GM11168 (cell line): ENCODE results near the gene NCKAP5L.
"Not testable (repeated sequence)": the region's sequence is repeated elsewhere in the genome, so short reads cannot be mapped to it uniquely, and the experiment has no call there.

Experiments
- in situ Hi-C: fragments of 300-500 bp; cut with MboI; formaldehyde crosslinking; loops from one replicate; pipeline ENCODE4 v1.12.0; 2022; ENCODE audit warnings: low sequenced_read_pairs; ENCODE audit not compliant: unreplicated experiment

Gene NCKAP5L

DNA sequence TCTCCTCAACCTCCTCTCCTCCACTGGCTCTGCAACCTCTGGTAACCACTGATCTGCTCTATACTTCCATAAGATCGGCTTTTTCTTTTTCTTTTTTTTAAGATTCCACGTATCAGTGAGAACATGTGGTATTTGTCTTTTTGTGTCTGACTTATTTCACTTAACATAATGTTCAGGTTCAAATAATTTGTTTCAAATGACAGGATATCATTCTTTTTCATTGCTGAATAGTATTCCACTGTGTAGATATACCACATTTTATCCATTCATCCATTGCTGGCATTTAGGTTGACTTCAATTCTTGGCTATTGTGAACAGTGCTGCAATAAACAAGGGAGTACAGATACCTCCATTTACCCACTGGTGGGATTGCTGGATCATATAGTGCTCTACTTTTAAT lies 40.5 kb downstream of the NCKAP5L start:
- in situ Hi-C loops, result no loop called here

DNA sequence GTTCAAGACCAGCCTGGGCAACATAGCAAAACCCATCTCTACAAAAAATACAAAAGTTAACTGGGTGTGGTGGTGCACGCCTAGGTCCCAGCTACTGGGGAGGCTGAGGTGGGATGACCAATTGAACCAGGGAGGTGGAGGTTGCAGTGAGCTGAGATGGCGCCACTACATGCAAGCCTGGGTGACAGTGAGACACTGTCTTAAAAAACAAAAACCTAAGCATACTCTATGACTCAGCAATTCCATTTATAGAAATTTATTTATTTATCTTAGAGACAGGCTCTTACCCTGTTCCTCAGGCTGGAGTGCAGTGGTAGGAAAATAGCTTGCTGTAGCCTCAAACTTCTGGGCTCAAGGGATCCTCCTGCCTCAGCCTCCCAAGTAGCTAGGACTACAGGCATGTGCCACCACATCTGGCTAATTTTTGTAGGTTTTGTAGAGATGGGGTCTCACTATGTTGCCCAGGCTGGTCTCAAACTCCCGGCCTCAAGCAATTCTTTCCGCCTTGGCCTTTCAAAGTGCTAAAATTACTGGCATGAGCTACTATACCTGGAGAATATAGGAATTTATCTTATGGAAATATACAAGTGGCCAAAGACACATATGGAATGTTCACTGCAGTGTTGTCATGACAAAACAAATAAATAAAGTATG lies 43.3 kb downstream of the NCKAP5L start:
- in situ Hi-C loops, result no loop called here

DNA sequence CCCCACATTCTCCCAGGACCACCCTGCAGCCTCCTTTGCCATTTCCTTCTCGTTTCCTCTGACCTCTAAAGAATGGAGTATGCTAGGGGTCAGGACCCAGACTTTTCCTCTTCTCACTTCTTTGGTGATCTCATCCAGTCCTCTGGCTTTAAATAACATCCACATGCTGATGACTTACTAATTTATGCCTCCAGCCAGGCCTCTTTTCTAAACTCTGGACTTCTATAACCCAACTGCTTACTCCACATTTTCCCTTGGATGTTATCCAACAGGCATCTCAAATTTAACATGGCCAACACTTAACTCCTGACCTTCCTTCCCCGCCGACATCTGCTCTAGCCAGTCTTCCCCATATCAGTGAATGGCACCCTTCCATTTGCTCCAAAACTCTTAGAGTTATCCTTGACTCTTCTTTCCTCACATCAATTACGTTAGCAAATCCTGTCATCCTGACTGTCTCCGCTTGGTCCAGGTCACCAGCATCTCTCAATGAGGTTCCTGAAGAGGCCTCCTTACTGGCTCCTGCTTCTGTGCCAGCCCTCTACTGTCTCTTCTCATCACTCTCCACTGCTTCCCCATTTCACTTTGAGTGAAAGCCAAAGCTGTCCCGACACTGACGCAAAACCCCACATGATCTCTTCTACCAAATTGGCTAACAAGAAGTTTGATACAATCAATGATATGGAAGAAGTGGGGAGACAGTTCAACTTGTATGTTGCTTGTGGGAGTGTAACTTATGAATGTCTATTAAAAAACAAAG lies 44.1 kb downstream of the NCKAP5L start:
- in situ Hi-C loops, result no loop called here

DNA sequence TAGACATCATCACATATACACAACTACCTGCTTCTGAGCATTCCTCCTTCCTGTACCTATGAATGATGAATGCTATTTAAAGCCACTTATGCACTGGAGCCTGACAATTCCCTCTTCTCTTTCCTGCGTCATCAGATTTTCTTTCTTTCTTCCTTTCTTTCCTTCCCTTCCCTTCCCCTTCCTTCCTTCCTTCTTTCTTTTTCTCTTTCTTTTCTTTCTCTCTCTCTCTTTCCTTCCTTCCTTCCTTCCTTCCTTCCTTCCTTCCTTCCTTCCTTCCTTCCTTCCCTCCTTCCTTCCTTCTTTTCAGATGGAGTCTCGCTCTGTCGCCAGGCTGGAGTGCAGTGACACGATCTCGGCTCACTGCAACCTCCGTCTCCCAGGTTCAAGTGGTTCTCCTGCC lies 47.3 kb downstream of the NCKAP5L start:
- in situ Hi-C loops, result not testable (repeated sequence)

DNA sequence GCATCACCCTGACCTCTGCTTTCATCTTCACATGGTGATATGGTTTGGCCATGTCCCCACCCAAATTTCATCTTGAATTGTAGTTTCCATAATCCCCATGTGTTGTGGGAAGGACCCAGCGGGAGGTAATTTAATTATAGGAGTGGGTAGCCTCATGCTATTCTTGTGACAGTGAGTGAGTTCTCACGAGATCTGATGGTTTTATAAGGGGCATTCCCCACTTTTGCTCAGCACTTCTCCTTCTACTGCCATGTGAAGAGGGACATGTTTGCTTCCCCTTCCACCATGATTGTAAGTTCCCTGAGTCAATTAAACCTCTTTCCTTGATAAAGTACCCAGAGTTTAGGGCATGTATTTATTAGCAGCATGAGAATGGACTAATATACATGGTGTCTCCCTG lies 48.6 kb downstream of the NCKAP5L start:
- in situ Hi-C loops, result no loop called here

DNA sequence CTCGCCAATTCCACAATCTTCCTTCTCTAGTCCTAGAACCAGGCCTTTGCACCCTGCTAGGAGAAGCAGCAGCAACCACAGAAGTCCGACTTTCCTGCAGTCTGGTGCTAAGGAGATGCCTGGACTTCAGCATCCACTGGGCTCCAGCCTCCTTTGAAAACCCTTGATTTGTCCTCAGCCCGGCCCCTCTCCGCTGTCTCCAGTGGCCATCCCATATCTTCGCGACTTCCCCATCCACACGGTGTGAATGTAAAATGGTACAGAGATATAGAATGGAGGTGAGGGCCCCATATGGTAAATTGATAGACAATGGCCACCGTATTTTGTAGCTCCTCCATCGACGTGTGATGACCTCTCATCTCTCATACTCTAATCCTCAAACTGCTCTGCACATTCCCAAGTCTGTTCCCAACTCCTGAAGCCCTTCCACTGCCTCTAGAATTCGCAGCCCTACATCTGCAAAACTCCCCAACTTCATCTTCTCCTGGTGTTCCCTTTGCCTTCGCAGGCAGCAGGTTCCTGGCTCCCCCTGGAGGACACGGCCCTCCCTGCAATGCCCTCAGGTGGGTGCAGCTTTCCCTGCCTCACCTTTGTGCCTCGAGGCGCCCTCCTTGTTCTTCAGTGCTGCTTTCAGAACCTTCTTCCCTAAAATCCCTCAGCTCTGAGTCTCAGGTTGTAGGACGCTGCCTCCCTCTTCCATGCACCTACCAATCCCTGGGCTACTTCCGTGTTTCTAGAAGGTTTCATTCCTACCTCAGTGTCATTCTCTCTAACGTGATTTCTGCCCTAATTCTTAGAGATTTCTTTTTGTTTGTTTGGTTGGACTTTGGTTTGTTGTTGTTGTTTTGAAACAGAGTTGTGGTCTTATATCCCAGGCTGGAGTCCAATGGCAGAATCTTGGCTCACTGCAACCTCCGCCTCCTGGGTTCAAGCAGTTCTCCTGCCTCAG lies 50.1 kb downstream of the NCKAP5L start:
- in situ Hi-C loops, result no loop called here

DNA sequence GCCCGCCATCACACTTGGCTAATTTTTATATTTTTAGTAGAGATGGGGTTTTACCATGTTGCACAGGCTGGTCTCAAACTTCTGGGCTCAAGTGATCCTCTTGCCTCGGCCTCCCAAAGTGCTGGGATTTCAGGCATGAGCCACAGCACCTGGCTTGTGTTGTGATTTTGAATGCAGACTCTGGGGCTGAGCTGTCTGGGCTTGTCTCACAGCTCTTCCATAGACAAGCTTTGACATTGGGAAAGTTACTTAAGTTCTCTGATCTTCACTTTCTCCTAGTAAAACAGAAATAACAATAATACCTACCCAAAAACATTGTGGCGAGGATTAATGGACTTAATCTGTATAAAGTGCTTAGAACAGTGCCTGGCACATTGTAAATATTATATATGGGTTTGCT lies 50.9 kb downstream of the NCKAP5L start:
- in situ Hi-C loops, result no loop called here

DNA sequence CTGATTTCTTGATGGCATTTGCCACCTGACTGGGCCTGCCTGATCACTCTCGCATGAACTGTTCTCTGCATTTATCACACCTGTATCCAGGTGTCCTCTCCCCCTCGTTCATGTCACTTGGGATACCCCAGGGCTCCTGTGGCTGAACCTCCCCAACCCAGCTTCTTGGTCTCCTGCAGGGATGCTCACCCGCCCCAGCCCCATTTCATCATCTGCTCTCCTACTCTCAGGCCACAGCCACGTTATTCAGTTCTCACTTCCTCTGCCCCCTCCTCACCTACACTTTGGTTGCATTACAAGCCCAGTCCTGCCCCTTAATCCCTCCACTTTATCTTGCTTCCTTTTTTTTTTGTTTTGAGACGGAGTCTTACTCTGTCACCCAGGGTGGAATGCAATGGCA lies 51.4 kb downstream of the NCKAP5L start:
- in situ Hi-C loops, result no loop called here

DNA sequence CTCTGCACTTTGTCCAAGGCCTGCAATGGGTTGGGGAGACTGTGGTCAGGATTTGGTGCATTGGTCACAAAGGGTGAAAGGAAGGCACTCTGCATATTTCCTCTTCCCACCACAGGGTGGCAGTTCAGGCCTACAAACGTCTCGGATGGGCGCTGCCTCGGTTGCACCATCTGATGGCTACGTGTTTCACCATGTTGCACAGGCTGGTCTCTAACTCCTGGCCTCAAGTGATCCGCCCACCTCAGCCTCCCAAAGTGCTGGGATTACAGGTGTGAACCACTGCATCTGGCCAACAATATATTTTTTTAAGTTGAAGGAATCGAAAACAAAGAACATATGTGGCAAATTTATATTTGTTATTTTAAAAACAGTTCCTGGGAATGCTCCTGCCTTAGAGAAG lies 51.8 kb downstream of the NCKAP5L start:
- in situ Hi-C loops, result no loop called here

DNA sequence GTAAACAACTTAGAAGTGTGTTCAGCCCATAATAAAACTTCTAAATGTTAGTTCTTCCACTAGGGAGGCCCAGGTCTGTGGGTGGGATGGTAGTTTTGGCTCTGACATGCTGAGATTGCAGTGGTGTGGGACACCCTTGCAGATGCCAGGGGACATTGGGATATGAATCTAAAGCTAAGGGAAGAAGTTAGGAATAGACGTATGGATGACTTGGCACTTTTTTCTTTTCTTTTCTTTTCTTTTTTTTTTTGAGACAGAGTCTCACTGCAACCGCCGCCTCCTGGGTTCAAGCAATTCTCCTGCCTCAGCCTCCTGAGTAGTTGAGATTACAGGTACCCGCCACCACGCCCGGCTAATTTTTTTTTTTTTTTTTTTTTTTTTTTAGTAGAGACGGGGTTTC lies 55.1 kb downstream of the NCKAP5L start:
- in situ Hi-C loops, result not testable (repeated sequence)

DNA sequence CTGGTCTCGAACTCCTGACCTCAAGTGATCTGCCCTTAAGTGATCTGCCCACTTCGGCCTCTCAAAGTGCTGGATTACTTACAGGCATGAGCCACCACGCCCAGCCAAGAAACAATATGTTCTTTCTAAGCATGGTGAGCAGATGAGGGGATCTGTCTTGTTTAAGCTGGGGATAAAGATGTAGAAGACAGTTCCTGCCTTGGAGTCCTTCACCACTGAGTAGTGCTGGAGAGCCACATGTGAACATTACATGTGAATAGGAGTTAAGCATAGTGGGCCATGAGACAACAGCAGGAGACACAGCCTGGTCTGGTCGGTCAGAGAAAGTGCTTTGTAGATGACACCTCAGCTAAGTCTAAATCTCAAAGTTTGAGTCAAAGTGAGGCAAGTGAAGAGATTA lies 60.9 kb downstream of the NCKAP5L start:
- in situ Hi-C loops, result no loop called here

DNA sequence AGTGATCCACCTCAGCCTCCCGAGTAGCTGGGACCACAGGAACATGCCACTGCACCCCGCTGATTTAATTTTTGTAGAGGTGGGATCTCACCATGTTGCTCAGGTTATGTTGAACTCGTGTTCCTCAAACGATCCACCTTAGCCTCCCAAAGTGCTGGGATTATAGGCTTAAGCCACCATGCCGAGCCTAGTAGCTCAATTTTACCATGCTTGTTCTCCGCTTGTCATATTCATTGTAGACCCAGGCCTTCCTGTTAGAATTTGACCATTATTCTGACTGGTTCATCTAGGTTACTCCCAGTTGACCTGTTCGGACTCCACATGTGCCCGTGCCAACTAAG lies 62.1 kb downstream of the NCKAP5L start:
- in situ Hi-C loops, result no loop called here

DNA sequence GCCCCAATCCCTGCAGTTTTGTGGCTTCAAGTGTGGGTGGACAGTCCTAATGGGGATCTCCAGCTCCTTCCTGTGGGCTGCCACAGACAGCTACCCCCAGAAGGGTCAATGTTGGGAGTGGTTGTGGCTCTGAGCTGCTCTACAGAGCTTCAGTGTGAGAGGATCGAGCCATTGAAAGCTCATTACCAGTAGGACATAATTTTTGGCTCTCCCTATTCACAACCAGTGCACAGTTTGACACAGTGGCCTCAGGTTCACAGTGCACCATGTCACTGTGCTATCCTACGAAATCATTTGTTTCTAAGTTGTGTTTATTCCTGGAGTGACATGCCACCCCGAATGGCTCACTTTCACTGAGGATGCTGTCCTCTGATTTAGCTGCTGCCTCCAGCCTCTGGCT lies 64.1 kb downstream of the NCKAP5L start:
- in situ Hi-C loops, result no loop called here

DNA sequence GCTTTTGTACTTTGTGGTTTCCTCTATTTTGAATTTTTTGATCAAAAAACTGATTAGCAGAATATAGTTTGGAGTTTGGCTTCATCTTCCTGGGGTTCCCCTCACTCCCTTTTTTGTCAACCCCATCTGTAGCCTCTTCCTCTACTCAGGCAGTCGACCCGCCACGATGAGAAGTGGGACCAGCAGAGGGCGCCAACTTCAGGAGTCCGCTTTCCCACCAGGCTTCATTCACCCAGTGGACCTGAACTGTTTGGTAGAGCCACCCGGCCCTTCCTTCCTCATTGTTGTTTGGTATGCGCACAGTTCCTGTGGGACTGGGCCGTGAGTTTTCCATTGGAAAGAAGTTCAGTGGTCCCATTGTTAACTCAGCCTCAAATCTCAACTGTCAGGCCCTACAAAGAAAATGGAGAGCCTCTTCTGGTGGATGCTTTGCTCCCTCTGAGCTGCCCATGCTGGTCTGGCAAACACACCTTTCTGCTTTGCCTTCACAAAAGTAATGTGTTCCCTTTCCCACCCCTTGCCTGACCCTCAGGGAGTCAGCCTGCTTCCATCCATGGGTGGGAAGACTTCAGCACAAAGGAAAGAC lies 65.1 kb downstream of the NCKAP5L start:
- in situ Hi-C loops, result no loop called here

DNA sequence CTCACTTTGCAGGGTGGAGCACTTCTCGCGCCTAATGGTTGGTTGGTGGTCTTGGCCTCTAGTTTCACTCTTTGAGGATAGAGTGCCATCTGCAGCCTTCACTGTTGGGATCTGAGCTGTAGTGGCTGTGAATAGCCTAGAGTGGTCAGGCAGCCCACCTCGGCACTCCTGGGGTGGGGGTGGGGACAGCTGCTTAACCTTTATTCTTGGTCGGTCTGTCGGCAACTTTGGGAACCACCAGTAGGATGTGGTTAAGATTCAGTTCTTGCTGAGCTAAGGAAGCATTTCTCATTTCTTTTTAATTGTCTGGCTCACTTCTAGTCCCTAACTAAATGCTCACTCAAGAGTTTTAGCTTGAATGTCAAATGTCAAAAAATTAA lies 65.8 kb downstream of the NCKAP5L start:
- in situ Hi-C loops, result no loop called here

DNA sequence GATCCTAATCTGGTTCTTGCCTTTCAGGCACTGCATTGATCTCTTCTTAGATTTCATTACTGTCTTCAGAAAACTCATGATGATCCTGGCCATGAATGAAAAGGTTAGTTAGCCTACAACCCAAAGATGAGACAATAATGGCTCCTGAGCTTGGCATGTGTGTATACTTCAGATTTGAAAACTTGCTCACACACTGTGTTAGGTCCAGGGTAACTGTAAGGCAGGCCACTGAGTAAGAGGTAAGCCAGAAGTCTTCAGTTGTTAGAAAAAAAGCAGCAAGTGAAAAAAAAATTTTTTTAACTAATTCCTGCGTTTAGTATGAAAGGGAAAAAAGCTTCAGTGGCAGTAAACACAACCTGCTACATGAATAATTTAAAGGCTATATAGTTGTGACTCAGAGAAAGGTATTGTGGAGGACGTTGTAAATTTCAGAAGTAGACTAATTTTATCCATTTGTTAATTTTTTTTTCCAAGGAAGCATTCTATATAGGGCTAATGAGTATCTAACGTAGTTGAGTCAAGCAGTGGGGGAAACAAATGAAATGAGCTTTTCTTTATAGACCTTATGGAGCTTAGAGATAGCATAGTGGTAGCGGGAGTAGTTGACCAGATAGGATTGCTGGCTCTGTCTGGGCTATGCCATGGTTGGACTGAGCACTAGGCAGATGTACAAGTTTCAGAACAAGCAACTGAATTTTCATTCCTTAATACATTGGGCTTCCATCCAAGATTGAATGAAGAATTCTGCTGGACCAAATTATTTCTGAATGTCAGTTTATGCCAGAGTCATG lies 66.3 kb downstream of the NCKAP5L start:
- in situ Hi-C loops, result no loop called here

DNA sequence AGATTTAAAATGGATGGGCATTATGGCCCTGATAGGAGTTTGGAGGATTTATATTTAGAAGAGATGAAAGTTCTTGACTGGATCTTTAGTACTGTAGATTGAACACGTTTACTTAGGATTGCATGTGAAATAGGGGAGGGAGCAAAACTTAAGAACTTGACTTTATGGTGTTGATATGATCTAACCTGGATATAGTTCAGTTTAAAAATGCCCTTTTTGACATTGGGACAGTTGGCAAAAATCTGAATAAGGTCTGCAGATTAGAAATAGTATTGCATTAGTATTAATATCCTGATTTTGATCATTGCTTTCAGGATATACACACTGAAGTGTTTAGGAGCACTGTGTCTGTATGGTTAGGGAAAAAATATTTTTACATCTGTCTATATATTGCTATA lies 77.2 kb downstream of the NCKAP5L start:
- in situ Hi-C loops, result no loop called here

DNA sequence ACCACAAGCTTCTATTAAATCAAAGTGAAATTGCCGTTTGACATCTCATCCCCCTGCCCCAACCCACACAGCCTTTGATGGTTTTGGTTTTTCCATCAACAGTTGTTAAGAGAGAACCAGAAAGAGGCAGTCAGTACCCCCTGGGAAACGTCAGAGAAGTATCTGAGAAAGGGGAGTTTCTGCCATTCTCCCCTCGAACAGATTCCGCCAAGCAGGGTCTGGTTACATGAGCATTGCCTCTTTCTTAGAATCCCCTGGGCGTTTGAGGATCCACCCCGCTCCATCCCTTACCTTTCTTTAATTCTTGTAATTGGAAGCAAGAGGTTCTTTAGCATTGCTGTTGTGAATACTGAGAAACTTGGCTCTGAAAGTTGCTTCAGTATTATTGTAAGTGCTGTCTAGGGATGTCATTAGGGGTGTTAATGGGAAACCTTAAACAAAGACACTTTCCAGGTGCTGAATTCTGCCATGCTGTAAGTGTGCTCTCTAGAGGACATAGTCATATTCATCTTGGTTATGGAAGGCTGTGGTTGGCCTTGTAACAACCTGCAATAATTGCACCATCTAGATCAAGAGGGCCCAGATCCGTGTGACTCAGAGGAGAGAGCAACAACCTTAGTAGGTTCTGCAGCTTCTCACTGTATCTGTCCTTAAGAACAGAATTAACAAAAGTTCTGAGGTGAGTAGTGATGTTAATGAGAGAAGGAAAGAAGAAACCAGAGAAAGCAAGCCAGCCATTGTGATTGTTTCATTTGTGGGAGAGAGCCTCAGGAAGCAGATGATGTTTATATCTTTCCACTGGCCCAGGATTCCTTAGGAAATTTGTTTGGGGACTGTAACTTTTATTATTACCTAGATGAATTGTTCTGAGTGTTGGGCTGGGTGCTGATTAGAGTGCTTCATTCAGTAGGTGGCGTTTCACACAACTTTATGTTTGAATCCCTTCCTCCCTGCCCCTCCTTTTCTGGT lies 77.9 kb downstream of the NCKAP5L start:
- in situ Hi-C loops, result no loop called here

DNA sequence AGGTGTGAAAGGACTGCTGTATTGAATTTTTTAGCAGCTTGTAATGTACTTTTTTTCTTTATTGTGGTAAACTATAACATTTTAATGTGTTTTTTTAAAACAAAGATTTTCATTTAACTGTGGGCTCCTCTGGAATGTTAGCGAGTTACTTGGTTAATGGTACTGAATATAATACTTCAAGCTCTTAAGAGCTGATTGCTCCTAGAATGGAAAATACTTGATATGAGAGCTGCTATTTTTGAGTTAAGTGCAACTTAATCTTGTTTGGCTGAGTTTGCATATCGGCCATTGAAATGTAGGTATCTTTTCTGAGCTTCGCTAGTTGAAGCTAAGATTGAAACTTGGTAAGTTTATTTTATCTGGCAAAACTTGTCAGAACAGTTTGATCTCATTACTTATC lies 79.4 kb downstream of the NCKAP5L start:
- in situ Hi-C loops, result no loop called here
